Measurements from ENCODE around the gene SIRPA. TPM values are rescaled to one million over a fixed set of nuclear protein-coding genes. Genes with fewer than 3 reads are reported as not detected.

The SIRPA gene
- total RNA-seq, 3 donors from 2014 or later (not counting 1 experiment from before 2014, with no cell fraction given): 1.3 to 7.5 (median 2.3) TPM

DNA sequence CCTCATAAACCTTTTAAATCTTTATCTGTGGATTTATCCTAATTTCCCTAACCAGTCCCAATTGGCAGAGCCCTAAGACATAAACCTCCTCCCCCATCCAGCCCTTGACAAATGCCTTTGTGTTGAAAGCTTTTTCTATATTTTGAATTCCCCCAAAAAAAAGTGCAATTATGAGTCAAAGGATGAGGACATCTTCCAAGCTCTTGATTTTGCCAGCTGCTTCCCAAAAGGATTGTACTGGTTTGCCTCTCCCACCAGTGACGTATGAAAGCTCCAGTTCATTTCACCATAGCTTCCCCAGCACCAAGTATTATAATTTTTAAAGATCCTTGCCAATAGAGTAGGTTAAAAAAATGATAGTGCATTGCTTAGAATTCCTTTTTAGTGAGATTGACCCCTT is 38.9 kb downstream of the SIRPA start:
- TF ChIP-seq, protein P1, sequence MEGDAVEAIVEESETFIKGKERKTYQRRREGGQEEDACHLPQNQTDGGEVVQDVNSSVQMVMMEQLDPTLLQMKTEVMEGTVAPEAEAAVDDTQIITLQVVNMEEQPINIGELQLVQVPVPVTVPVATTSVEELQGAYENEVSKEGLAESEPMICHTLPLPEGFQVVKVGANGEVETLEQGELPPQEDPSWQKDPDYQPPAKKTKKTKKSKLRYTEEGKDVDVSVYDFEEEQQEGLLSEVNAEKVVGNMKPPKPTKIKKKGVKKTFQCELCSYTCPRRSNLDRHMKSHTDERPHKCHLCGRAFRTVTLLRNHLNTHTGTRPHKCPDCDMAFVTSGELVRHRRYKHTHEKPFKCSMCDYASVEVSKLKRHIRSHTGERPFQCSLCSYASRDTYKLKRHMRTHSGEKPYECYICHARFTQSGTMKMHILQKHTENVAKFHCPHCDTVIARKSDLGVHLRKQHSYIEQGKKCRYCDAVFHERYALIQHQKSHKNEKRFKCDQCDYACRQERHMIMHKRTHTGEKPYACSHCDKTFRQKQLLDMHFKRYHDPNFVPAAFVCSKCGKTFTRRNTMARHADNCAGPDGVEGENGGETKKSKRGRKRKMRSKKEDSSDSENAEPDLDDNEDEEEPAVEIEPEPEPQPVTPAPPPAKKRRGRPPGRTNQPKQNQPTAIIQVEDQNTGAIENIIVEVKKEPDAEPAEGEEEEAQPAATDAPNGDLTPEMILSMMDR (IDR thresholded peaks at IDR 0.05): no peak
- H3K27ac Mint-ChIP-seq: no peak overlapping the region
- no peak overlapping the region for H3K4me3 ChIP-seq (ENCODE audit: low read length)
- intact Hi-C loops (cut with micrococcal nuclease): no loop called here
- H3K4me1 ChIP-seq (ENCODE audit: control insufficient read depth, insufficient read depth, low read length): no peaks in the 10 kb centered on the region
- no peaks in the 10 kb centered on the region for H3K9me3 Mint-ChIP-seq
- no peaks in the 10 kb centered on the region for H3K9me3 ChIP-seq (ENCODE audit: control insufficient read depth, insufficient read depth, low read length)
- peaks cover 9 to 17% of the 10 kb centered on the region in 2 donors for H3K27me3 Mint-ChIP-seq (ENCODE audit: low read depth in 2 of 2)
- WGBS (ENCODE audit: insufficient coverage): no CpG with 5 or more reads among the region's 1 CpG
- H3K27me3 ChIP-seq (ENCODE audit: control insufficient read depth, insufficient read depth, low read length): no peaks in the 10 kb centered on the region
- H3K36me3 Mint-ChIP-seq: no peaks in the 10 kb centered on the region
- no peak overlapping the region for H3K4me3 Mint-ChIP-seq
- no peak overlapping the region for H3K27ac ChIP-seq (ENCODE audit: low read length)
- DNase-seq: no peak
- no peaks in the 10 kb centered on the region for H3K36me3 ChIP-seq (ENCODE audit: control insufficient read depth, insufficient read depth, low read length)
- no peaks in the 10 kb centered on the region for H3K4me1 Mint-ChIP-seq
- no peak for ATAC-seq

DNA sequence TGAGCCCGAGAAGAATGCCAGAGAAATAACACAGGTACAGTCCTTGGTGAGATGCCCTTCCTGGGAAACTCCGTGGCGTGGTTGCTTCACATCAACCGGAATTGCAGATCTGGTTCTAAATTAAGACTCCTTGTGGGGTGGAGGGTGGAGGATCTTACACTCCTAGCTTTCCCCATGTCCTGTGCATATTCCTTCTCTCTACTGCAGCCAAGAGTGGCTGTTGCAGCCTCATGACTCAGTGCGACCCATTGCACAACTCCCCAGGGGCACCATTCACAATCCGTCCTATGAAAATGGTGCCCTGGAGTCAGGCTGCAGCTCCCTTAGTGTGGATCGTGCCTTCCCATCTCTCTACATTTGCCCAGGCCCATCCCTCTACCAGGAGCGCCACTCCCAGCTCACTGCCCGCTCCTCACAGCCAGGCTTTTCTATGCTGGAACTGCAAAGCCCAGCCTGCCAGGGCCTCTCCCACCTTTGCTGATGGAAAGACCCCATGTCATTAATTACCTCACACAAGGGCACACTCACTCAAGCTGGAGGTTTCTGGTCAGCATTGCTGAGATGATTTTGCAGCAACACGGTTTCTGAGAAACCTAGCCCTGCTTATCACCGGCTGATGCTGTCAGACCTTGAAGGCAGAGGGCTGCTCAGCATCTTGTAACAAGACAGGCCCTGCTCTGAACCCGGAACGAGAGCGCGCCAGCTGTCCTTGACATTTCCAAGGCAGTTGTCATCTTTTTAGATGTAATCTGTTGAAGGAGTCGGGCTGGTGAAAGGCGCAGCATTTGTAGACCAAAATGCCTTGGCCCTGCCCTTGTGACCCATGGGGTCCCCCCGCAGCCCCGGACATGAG is 39.7 kb downstream of the SIRPA start:
- TF ChIP-seq, protein P1 (IDR thresholded peaks at IDR 0.05): no peak
- Mint-ChIP-seq H3K27me3 (ENCODE audit: low read depth in 2 of 2) (peaks cover 7 to 13% of the 10 kb centered on the region in 2 donors), H3K4me1 (no peaks in the 10 kb centered on the region), H3K36me3 (no peaks in the 10 kb centered on the region), H3K27ac (no peak overlapping the region), H3K4me3 (no peak overlapping the region), H3K9me3 (no peaks in the 10 kb centered on the region)
- Histone ChIP-seq H3K36me3 (ENCODE audit: control insufficient read depth, insufficient read depth, low read length) (no peaks in the 10 kb centered on the region), H3K27ac (ENCODE audit: low read length) (no peak overlapping the region), H3K9me3 (ENCODE audit: control insufficient read depth, insufficient read depth, low read length) (no peaks in the 10 kb centered on the region), H3K4me1 (ENCODE audit: control insufficient read depth, insufficient read depth, low read length) (no peaks in the 10 kb centered on the region), H3K4me3 (ENCODE audit: low read length) (no peak overlapping the region), H3K27me3 (ENCODE audit: control insufficient read depth, insufficient read depth, low read length) (no peaks in the 10 kb centered on the region)
- intact Hi-C loops (cut with micrococcal nuclease): no loop called here
- WGBS (ENCODE audit: insufficient coverage): 88% methylated on average over 17 of the region's 19 CpGs
- DNase-seq (no peak), ATAC-seq (no peak)

DNA sequence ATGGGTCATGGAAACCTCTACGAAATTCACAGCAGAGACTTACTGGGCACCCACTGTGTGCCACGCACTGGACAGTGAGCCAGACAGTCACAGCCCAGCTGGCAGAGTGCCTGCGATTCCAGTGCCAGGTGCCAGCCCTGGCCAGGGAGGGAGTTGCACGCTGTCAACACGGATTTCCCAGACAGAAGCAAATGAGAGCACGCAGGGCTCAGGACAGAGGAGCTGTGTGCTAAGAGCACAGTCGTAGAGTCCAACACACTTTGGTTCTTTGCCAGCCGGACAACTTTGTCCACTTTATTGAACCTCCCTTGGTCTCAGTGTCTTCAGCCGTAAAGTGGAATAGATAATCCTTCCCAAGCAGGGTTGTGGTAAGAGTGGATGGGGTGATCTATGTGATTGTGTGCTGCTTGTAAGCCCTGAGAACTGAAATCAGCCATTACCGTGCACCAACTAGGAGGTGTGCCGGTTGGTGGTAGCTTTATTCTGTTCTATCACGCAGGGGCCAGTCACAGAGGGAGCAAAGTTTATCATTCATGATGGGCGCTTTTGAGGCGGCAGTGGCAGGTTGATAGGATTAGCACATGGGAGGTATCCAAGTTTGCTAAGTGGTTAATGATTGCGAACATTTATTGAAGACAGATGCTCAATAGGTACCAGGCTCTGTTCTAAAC is 40.6 kb downstream of the SIRPA start:
- H3K27me3 ChIP-seq (ENCODE audit: control insufficient read depth, insufficient read depth, low read length): no peaks in the 10 kb centered on the region
- DNase-seq (no peak), ATAC-seq (no peak)
- H3K4me3 ChIP-seq (ENCODE audit: low read length): no peak overlapping the region
- Mint-ChIP-seq H3K36me3 (no peaks in the 10 kb centered on the region), H3K27me3 (ENCODE audit: low read depth in 2 of 2) (peaks cover 7 to 13% of the 10 kb centered on the region in 2 donors), H3K4me3 (no peak overlapping the region), H3K27ac (no peak overlapping the region), H3K9me3 (no peaks in the 10 kb centered on the region), H3K4me1 (no peaks in the 10 kb centered on the region)
- H3K27ac ChIP-seq (ENCODE audit: low read length): no peak overlapping the region
- no peaks in the 10 kb centered on the region for H3K9me3 ChIP-seq (ENCODE audit: control insufficient read depth, insufficient read depth, low read length)
- TF ChIP-seq, protein P1 (IDR thresholded peaks at IDR 0.05): no peak
- intact Hi-C loops (cut with micrococcal nuclease): no loop called here
- H3K4me1 ChIP-seq (ENCODE audit: control insufficient read depth, insufficient read depth, low read length): no peaks in the 10 kb centered on the region
- H3K36me3 ChIP-seq (ENCODE audit: control insufficient read depth, insufficient read depth, low read length): no peaks in the 10 kb centered on the region
- WGBS (ENCODE audit: insufficient coverage): 92% methylated on average over 15 of the region's 15 CpGs

All from natural killer cell (primary cell).